Upper lobe of left lung (tissue), 4 donors: ENCODE data around the gene MICAL2.

ENCODE experiments used
- EP300 ChIP-seq, 4 donors: sonication (generic); formaldehyde crosslinking; IDR thresholded peaks; one replicate each; pipeline ENCODE4 v1.5.1; 2017; ENCODE audit warnings: antibody characterized with exemption in 4 of 4, control low read depth in 2 of 4
- POLR2A ChIP-seq, 4 donors: fragments of 450-650 bp; IDR thresholded peaks; one replicate each; pipeline ENCODE4 v1.5.1; 2016 to 2017; ENCODE audit warnings: antibody characterized with exemption in 4 of 4, mild to moderate bottlenecking in 2 of 4
- TF ChIP-seq, protein P1 (sequence below), 6 experiments: fragments of 450-650 bp in 4 of 6; fragments of 200-600 bp in 2 of 6; sonication (generic) in 2 of 6; IDR thresholded peaks; one replicate each; pipeline ENCODE4 v1.5.1; 2016 to 2019; ENCODE audit warnings: antibody characterized with exemption in 6 of 6

- TF ChIP-seq, protein P1, sequence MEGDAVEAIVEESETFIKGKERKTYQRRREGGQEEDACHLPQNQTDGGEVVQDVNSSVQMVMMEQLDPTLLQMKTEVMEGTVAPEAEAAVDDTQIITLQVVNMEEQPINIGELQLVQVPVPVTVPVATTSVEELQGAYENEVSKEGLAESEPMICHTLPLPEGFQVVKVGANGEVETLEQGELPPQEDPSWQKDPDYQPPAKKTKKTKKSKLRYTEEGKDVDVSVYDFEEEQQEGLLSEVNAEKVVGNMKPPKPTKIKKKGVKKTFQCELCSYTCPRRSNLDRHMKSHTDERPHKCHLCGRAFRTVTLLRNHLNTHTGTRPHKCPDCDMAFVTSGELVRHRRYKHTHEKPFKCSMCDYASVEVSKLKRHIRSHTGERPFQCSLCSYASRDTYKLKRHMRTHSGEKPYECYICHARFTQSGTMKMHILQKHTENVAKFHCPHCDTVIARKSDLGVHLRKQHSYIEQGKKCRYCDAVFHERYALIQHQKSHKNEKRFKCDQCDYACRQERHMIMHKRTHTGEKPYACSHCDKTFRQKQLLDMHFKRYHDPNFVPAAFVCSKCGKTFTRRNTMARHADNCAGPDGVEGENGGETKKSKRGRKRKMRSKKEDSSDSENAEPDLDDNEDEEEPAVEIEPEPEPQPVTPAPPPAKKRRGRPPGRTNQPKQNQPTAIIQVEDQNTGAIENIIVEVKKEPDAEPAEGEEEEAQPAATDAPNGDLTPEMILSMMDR (IDR thresholded peaks at IDR 0.05) = no peak
- TF ChIP-seq POLR2A (IDR thresholded peaks at IDR 0.05) = no peak
- TF ChIP-seq EP300 (IDR thresholded peaks at IDR 0.05) = no peak
Observed at GRCh38 chr11:12150831-12151382, 40.5 kb downstream of the MICAL2 start.
